ENCODE data around the gene CERS6.

The CERS6 gene

GRCh38 chr2:168691221-168691620 lies 235.1 kb downstream of the CERS6 start:
- Histone ChIP-seq H2AFZ (ENCODE audit: low read length) (no peak overlapping the region), H2BK12ac (ENCODE audit: low read length) (no peak overlapping the region), H3K9ac (ENCODE audit: low read depth, low read length, poor library complexity) (no peak overlapping the region), H3K4me1 (ENCODE audit: control insufficient read depth in 2 of 2, insufficient read depth in 1 of 2, low read depth in 1 of 2, low read length in 2 of 2) (peaks cover 5% of the 10 kb centered on the region in 2 donors), H3K4me3 (ENCODE audit: low read length in 2 of 2) (no peak overlapping the region), H3K18ac (ENCODE audit: low read length) (no peak overlapping the region), H2BK5ac (ENCODE audit: low read length) (no peak overlapping the region), H3K9me3 (replicated peaks in 1 of 2; ENCODE audit: control insufficient read depth in 2 of 2, insufficient read depth in 1 of 2, low read depth in 1 of 2, low read length in 2 of 2) (no peaks in the 10 kb centered on the region), H3K14ac (ENCODE audit: low read length) (no peak overlapping the region), H4K8ac (ENCODE audit: low read depth, low read length) (no peak overlapping the region), H3K27ac (replicated peaks; ENCODE audit: low read length) (no peak overlapping the region), H2AK5ac (ENCODE audit: low read depth, low read length) (no peak overlapping the region), H2BK120ac (ENCODE audit: low read depth, low read length) (no peak overlapping the region), H2BK15ac (ENCODE audit: low read length) (no peak overlapping the region), H3K36me3 (replicated peaks in 1 of 2; ENCODE audit: control insufficient read depth in 2 of 2, insufficient read depth in 2 of 2, low read length in 2 of 2) (peaks cover 2 to 22% of the 10 kb centered on the region in 2 donors), H3K4ac (ENCODE audit: low read length) (no peak overlapping the region), H3K23ac (ENCODE audit: low read depth, low read length, poor library complexity) (no peak overlapping the region), H3K4me2 (ENCODE audit: insufficient read depth, low read length, poor library complexity, severe bottlenecking) (no peak overlapping the region), H3K79me1 (ENCODE audit: low read depth, low read length) (no peaks in the 10 kb centered on the region), H3K27me3 (ENCODE audit: control insufficient read depth in 3 of 3, insufficient read depth in 3 of 3, low read depth in 1 of 3, low read length in 3 of 3) (no peaks in the 10 kb centered on the region), H4K91ac (ENCODE audit: low read depth, low read length, poor library complexity) (no peak overlapping the region)
- no CpG with 5 or more reads among the region's 1 CpG for WGBS, 2 donors (ENCODE audit: extremely low coverage in 2 of 2, insufficient read length in 2 of 2, insufficient replicate concordance in 1 of 2)
- DNase-seq (ENCODE audit: low spot score) = no peak

GRCh38 chr2:168692132-168692744 lies 236.2 kb downstream of the CERS6 start:
- Histone ChIP-seq H2BK15ac (ENCODE audit: low read length) (no peak overlapping the region), H3K9me3 (replicated peaks in 1 of 2; ENCODE audit: control insufficient read depth in 2 of 2, insufficient read depth in 1 of 2, low read depth in 1 of 2, low read length in 2 of 2) (no peaks in the 10 kb centered on the region), H3K27ac (replicated peaks; ENCODE audit: low read length) (no peak overlapping the region), H3K4me2 (ENCODE audit: insufficient read depth, low read length, poor library complexity, severe bottlenecking) (no peak overlapping the region), H3K79me1 (ENCODE audit: low read depth, low read length) (no peaks in the 10 kb centered on the region), H2AFZ (ENCODE audit: low read length) (no peak overlapping the region), H3K4ac (ENCODE audit: low read length) (no peak overlapping the region), H3K18ac (ENCODE audit: low read length) (no peak overlapping the region), H3K4me3 (ENCODE audit: low read length in 2 of 2) (no peak overlapping the region), H2AK5ac (ENCODE audit: low read depth, low read length) (no peak overlapping the region), H3K9ac (ENCODE audit: low read depth, low read length, poor library complexity) (no peak overlapping the region), H4K91ac (ENCODE audit: low read depth, low read length, poor library complexity) (no peak overlapping the region), H3K14ac (ENCODE audit: low read length) (no peak overlapping the region), H3K27me3 (ENCODE audit: control insufficient read depth in 3 of 3, insufficient read depth in 3 of 3, low read depth in 1 of 3, low read length in 3 of 3) (no peaks in the 10 kb centered on the region), H2BK12ac (ENCODE audit: low read length) (no peak overlapping the region), H3K36me3 (replicated peaks in 1 of 2; ENCODE audit: control insufficient read depth in 2 of 2, insufficient read depth in 2 of 2, low read length in 2 of 2) (peaks cover 2 to 23% of the 10 kb centered on the region in 2 donors), H4K8ac (ENCODE audit: low read depth, low read length) (no peak overlapping the region), H2BK5ac (ENCODE audit: low read length) (no peak overlapping the region), H2BK120ac (ENCODE audit: low read depth, low read length) (no peak overlapping the region), H3K4me1 (ENCODE audit: control insufficient read depth in 2 of 2, insufficient read depth in 1 of 2, low read depth in 1 of 2, low read length in 2 of 2) (peaks cover under 1 to 2% of the 10 kb centered on the region in 2 donors), H3K23ac (ENCODE audit: low read depth, low read length, poor library complexity) (no peak overlapping the region)
- DNase-seq (ENCODE audit: low spot score) = no peak
- no CpG with 5 or more reads among the region's 4 CpGs for WGBS, 2 donors (ENCODE audit: extremely low coverage in 2 of 2, insufficient read length in 2 of 2, insufficient replicate concordance in 1 of 2)

- Histone ChIP-seq H3K9me3 (replicated peaks in 1 of 2; ENCODE audit: control insufficient read depth in 2 of 2, insufficient read depth in 1 of 2, low read depth in 1 of 2, low read length in 2 of 2) (no peaks in the 10 kb centered on the region), H2AK5ac (ENCODE audit: low read depth, low read length) (no peak overlapping the region), H2BK12ac (ENCODE audit: low read length) (no peak overlapping the region), H3K23ac (ENCODE audit: low read depth, low read length, poor library complexity) (no peak overlapping the region), H3K18ac (ENCODE audit: low read length) (no peak overlapping the region), H3K4me3 (ENCODE audit: low read length in 2 of 2) (no peak overlapping the region), H3K27ac (replicated peaks; ENCODE audit: low read length) (no peak overlapping the region), H4K8ac (ENCODE audit: low read depth, low read length) (no peak overlapping the region), H2BK120ac (ENCODE audit: low read depth, low read length) (no peak overlapping the region), H3K9ac (ENCODE audit: low read depth, low read length, poor library complexity) (no peak overlapping the region), H3K79me1 (ENCODE audit: low read depth, low read length) (no peaks in the 10 kb centered on the region), H2BK15ac (ENCODE audit: low read length) (no peak overlapping the region), H3K36me3 (replicated peaks in 1 of 2; ENCODE audit: control insufficient read depth in 2 of 2, insufficient read depth in 2 of 2, low read length in 2 of 2) (peaks cover 2 to 27% of the 10 kb centered on the region in 2 donors), H3K14ac (ENCODE audit: low read length) (no peak overlapping the region), H3K4me1 (ENCODE audit: control insufficient read depth in 2 of 2, insufficient read depth in 1 of 2, low read depth in 1 of 2, low read length in 2 of 2) (no peaks in the 10 kb centered on the region), H3K4me2 (ENCODE audit: insufficient read depth, low read length, poor library complexity, severe bottlenecking) (no peak overlapping the region), H2AFZ (ENCODE audit: low read length) (no peak overlapping the region), H2BK5ac (ENCODE audit: low read length) (no peak overlapping the region), H4K91ac (ENCODE audit: low read depth, low read length, poor library complexity) (no peak overlapping the region), H3K4ac (ENCODE audit: low read length) (no peak overlapping the region), H3K27me3 (ENCODE audit: control insufficient read depth in 3 of 3, insufficient read depth in 3 of 3, low read depth in 1 of 3, low read length in 3 of 3) (no peaks in the 10 kb centered on the region)
- no peak for DNase-seq (ENCODE audit: low spot score)
- whole genome bisulfite sequencing, 2 donors (ENCODE audit: extremely low coverage in 2 of 2, insufficient read length in 2 of 2, insufficient replicate concordance in 1 of 2) = no CpG with 5 or more reads among the region's 3 CpGs
Observed at GRCh38 chr2:168694173-168694572, 238.1 kb downstream of the CERS6 start.

GRCh38 chr2:168694866-168695265 lies 238.8 kb downstream of the CERS6 start:
- H3K79me1 ChIP-seq (ENCODE audit: low read depth, low read length) = no peaks in the 10 kb centered on the region
- no peak overlapping the region for H2AFZ ChIP-seq (ENCODE audit: low read length)
- no peak overlapping the region for H3K23ac ChIP-seq (ENCODE audit: low read depth, low read length, poor library complexity)
- H4K91ac ChIP-seq (ENCODE audit: low read depth, low read length, poor library complexity) = no peak overlapping the region
- no peak overlapping the region for H3K4ac ChIP-seq (ENCODE audit: low read length)
- H2BK5ac ChIP-seq (ENCODE audit: low read length) = no peak overlapping the region
- WGBS, 2 donors (ENCODE audit: extremely low coverage in 2 of 2, insufficient read length in 2 of 2, insufficient replicate concordance in 1 of 2) = no CpG with 5 or more reads among the region's 6 CpGs
- H2BK120ac ChIP-seq (ENCODE audit: low read depth, low read length) = no peak overlapping the region
- no peak overlapping the region for H2BK12ac ChIP-seq (ENCODE audit: low read length)
- no peaks in the 10 kb centered on the region for H3K9me3 ChIP-seq (replicated peaks in 1 of 2; ENCODE audit: control insufficient read depth in 2 of 2, insufficient read depth in 1 of 2, low read depth in 1 of 2, low read length in 2 of 2)
- no peak overlapping the region for H2BK15ac ChIP-seq (ENCODE audit: low read length)
- H3K4me1 ChIP-seq (ENCODE audit: control insufficient read depth in 2 of 2, insufficient read depth in 1 of 2, low read depth in 1 of 2, low read length in 2 of 2) = no peaks in the 10 kb centered on the region
- no peak overlapping the region for H3K4me2 ChIP-seq (ENCODE audit: insufficient read depth, low read length, poor library complexity, severe bottlenecking)
- peaks cover 2 to 27% of the 10 kb centered on the region in 2 donors for H3K36me3 ChIP-seq (replicated peaks in 1 of 2; ENCODE audit: control insufficient read depth in 2 of 2, insufficient read depth in 2 of 2, low read length in 2 of 2)
- no peak overlapping the region for H3K27ac ChIP-seq (replicated peaks; ENCODE audit: low read length)
- no peaks in the 10 kb centered on the region for H3K27me3 ChIP-seq (ENCODE audit: control insufficient read depth in 3 of 3, insufficient read depth in 3 of 3, low read depth in 1 of 3, low read length in 3 of 3)
- H4K8ac ChIP-seq (ENCODE audit: low read depth, low read length) = no peak overlapping the region
- H3K18ac ChIP-seq (ENCODE audit: low read length) = no peak overlapping the region
- H3K4me3 ChIP-seq (ENCODE audit: low read length in 2 of 2) = no peak overlapping the region
- no peak overlapping the region for H2AK5ac ChIP-seq (ENCODE audit: low read depth, low read length)
- DNase-seq (ENCODE audit: low spot score) = no peak
- H3K14ac ChIP-seq (ENCODE audit: low read length) = no peak overlapping the region
- no peak overlapping the region for H3K9ac ChIP-seq (ENCODE audit: low read depth, low read length, poor library complexity)

Data from neuronal stem cell (in vitro differentiated cells).